NCI-H2107 treated with DMSO at 0.1 percent for 48 hours (cell line): Measurements from ENCODE around the gene SERAC1.

Experiments used
- DNase-seq: peaks from one replicate; lab custom pipeline; 2025; ENCODE audit not compliant: unreplicated experiment; lab: John Stamatoyannopoulos, UW

Gene SERAC1

DNA sequence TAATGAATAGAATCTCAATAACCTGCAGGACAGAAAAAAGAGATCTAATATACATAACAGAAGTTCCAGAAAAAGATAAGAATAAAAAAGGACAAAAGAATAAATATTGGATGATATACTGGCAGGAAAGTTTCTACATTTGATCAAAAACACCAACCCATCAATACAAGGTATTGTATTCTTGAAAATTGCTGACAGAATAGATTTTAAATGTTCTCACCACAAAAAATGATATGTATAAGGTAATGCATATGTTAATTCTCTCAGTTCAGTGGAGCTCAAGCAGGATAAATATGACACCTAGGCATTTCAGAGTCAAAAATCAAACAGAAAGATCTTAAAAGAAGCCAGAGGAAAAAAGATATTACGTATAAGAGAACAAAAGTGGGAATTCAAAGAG, 43.8 kb downstream of the SERAC1 start:
- DNase-seq, result no peak

DNA sequence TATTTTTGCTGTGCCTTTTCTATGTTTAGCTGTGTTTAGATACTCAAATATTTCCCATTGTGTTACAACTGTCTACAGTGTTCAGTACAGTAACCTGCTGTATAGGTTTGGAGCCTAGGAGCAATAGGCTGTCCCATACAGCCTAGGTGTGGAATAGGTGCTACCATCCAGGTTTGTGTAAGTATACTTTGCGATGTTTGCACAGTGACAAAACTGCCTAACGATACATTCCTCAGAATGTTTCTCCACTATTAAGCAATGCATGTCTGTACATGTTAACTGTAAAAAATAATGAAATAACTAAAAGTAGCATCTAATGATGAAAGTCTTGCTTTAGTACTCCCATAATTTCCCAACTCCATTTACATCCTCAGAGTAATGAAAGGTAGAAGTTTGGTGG, 46.0 kb downstream of the SERAC1 start:
- DNase-seq, result no peak

DNA sequence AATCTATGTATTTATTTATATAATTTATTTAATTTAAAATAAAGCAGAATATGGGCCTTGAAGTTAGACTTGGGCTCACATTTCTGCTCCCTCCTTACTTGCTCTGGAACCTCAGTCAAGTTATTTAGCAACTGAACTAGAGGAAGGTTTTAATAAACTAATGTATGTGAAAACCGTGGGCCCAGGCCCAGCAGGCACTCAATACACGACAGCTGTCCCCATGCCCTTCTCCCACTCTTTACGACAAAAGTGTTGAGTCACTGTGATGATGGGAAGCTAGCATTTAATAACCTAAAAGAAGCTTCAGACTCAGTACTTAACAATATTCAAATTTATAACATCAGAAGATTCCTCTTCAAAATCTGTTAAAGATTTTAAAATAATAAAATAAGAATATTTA, 46.7 kb downstream of the SERAC1 start:
- DNase-seq, result no peak

DNA sequence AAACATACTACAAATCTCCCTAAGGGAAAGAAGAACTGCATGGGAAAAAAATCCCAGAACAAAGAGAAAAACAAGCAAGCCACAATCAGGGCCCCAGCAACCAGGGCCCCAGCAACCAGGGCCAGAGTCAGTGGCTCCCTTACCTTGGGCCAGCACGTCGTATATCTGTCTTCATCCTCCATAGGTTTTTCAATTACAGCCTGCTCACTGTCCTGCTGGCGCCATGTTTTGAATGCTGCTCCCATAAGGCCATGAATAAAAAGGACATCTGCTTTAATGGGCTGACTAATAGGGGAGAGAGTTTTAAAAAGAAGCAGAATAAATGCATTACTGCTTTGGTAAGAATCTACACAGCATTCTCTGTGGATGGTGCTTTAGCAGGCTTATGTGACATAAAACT, 49.2 kb downstream of the SERAC1 start:
- no peak for DNase-seq

DNA sequence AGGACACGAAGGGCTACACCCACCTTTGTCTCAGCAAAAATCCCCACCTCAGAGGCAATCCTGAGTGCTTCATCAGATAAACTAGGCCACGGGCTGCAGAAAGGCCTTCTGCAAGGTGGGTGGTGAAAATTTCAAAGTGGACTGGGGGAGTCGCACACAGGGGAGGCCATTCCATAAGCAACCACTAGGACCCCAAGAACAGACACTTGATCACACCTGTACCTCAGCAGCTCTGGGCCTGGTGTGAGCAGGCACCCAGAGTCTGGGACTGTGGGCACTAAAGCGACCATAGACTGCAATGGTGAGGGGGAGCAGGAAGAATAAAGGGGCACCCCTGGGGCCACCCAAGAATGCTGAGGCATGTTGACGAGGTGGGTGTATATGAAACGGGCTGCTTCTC, 52.6 kb downstream of the SERAC1 start:
- DNase-seq, result no peak

DNA sequence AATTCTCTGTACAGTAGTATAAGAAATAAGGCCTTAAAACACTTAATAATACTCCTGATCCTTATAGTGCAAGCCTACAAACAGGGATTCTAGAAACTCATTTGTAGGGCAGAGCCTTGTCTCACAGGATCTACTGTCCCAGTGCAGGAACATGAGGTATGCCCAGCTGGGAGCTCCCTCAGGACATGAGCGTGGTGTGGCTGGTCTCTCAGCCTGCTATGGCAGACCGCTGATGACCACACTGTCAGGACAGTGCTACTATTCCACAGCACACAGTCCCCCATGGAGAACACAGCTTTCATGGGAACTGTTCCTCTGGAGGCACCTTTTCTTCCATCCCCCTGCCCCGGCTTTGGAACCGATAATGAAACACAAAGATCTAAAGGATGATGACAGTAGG, 53.0 kb downstream of the SERAC1 start:
- DNase-seq, result no peak

DNA sequence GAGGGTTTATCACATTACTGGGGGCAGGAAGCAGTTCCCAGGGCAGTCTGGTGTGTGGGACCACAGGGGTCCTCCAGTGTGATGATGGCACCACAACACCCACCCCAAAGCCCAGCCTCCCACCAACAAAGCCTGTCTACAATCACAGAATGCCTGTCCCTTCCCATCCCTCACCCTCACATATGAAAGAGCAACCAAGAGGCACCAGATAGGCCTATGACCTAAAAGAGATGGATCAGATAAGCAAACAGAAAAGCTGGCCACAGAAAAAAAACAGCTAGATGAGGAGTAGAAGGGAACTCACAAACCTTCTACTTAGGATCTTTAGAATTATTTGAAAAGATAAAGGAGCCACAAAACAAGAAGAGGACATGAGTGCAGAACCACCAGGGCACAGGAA, 54.3 kb downstream of the SERAC1 start:
- no peak for DNase-seq

DNA sequence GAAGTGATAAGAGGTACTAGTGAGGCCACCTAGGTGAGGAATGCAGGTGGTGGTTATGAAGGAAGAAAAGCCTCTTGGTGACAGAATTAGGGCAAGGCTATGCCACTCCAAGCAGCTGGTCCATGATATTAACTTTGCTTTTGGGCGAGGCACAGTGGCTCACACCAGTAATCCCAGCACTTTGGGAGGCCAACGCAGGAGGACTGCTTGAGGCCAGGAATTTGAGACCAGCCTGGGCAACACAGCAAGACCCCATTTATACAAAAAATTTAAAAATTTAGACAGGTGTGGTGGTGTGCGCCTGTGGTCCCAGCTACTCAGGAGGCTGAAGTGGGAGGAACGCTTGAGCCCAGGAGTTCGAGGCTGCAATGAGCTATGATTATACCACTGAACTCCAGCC, 56.1 kb downstream of the SERAC1 start:
- no peak for DNase-seq

DNA sequence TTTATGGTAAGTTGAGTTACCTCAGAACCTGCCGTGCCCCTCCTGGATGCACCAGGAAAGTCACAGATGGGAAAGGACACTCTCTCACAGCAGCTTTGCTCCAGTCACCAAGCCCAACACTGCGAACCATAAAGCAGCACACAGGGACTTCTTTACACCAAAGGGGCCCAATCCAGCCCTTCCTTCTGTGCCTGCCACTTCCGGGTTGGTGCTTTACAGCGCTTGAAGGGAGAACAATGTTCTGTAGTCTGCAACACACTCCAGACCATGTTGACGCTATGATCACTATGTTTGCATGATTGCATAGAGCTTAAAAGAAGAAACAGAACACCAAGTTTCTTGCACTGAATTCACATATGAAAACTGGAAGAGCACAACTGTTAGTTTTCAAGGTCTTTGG, 57.1 kb downstream of the SERAC1 start:
- DNase-seq, result no peak

DNA sequence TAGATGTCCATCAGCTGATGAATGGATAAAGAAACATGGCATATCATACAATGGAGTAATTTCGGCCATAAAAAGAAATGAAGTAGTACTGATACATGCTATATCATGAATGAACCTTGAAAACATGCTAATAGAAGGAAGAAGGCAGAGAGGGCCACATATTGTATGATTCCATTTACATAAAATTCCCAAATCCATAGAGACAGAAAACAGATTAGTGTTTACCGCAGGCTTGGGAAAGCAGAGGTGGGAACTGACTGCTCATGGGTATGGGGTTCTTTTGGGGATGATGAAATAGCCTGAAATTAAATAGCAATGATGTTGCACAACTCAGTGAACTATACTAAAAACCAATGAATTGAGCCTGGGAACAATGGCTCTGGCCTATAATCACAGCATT, 58.3 kb downstream of the SERAC1 start:
- no peak for DNase-seq

DNA sequence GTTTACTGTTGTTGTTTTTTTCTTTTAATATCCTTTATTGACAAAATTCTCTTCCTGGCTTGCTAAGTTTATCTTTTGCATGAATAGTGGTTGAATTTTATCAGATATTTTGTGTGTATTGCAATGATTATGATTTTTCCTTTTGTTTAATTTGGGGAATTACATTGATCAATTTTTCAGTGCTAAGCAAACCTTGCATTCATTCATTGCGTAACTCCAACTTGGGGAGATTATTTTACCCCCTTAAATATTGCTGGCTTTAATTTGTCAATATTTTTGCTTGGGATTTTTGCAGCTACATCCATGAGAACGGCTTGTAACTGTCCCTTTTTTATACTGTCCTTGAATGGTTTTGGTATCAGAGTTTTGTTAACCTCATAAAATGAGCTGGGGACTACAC, 63.4 kb downstream of the SERAC1 start:
- DNase-seq, result no peak

DNA sequence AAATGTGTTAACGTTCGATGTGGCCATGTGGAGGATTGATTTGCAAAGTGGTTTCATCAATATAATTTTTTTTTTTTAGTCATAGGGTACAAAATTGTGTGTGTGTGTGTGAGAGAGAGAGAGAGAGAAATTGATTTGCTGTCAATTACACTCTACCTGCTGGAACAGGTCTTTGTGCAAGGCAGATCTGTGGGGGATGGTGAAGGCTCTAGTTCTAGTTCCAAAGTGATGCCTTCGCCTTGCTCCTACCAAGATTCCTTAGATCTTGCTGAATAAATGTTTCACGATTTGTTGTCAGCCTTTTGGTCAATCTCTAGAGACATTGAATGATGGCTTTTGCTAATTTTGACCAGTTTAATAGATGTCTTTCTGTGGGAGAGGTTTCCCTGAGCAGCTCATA, 64.8 kb downstream of the SERAC1 start:
- no peak for DNase-seq

DNA sequence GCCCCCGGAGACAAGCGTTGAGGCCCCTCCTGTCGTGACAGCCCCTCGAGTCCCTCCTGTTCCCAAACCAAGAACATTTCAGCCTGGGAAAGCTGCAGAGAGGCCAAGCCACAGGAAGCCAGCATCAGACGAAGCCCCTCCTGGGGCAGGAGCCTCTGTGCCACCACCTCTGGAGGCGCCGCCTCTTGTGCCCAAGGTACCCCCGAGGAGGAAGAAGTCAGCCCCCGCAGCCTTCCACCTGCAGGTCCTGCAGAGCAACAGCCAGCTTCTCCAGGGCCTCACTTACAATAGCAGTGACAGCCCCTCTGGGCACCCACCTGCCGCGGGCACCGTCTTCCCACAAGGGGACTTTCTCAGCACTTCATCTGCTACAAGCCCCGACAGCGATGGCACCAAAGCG, 72.4 kb downstream of the SERAC1 start:
- no peak for DNase-seq

DNA sequence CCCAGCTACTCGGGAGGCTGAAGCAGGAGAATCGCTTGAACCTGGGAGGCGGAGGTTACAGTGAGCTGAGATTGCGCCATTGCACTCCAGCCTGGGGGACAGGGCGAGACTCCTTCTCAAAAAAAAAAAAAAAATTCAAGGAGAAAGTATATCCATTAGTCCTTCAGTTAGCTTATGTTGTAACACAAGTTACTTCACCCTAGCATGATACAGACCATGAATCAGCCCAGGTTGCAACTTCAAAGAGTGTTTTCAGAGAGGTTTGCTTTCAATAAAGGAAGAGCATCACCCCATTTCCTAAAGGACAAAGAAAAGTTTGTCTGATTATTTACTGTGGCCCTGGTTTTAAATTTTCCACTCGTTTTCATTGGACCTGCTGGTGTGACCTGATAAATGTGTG, 73.0 kb downstream of the SERAC1 start:
- no peak for DNase-seq

DNA sequence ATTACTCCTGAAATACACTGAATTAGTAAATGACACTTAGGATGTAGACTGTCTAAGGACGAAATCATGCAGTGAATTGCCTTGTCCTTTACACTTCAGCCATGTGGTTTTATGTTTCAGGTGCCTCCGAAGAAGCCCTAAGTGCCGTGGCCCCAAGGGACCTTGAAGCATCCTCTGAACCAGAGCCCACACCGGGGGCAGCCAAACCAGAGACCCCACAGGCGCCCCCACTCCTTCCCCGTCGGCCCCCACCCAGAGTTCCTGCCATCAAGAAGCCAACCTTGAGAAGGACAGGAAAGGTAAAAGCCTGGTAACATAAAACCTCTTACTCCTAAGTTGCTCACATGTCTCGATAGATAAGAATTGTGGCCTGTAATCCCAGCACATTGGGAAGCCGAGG, 75.3 kb downstream of the SERAC1 start:
- no peak for DNase-seq

DNA sequence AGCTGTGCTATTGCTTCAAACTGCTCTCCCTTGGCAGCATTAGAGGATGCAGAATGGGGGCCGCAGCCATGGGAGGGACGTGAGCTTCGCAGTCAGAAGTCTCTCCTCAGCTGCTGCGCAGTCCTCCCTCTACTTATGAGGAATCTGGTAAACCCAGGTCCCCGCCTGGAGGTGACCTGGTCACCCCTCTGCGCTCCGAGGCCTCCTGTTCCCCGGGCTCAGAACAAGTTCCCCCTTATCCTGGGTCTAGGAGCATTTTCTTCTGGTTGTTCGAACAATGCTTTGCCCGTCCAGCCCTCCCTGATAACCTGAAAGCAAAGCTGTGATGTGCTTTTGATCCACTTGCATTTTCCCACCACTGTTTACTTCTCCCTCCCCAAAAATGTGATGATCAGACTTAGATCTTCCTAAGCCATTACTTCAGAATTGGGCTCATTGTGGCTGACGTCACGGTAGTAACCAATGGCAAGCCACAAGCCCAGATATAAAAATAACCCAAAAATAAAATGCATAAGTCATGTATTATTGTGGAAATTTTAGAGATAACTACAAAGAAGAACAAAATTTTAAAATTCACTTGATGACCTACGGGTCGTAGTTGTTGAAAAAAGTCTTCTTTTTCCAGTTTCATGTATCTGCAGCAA, 80.7 kb downstream of the SERAC1 start:
- no peak for DNase-seq

DNA sequence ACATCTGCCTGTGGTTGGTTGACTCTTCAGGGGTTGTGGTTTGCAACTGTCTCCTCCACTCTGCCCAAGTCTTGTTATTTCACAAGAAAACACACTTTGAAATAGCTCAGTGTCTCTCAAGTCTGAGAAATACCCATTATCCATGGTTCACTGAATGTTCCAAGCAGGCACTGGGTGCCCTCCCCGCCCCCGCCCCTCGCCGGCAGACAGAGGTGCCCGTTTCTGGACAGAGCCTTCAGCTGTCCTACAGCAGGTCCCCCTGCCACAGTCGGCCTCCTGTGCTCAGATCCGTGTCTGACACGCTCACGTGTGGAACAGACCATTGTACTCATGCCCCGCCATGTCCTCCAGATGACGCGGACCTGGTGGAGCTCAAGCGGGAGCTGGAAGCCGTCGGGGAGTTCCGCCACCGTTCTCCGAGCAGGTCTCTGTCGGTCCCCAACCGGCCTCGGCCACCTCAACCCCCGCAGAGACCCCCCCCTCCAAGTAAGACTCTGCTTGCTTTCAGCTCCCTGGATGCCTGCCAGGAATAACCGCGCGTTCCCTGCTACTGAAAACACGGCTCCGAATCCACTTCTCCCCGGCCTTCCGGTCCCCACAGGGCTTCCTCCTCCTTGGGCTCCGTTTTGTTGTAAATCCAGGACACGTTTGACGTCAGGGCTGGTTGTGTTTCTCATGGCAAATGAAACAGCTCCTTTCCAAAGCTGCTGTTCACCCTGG, 81.4 kb downstream of the SERAC1 start:
- DNase-seq, result no peak

DNA sequence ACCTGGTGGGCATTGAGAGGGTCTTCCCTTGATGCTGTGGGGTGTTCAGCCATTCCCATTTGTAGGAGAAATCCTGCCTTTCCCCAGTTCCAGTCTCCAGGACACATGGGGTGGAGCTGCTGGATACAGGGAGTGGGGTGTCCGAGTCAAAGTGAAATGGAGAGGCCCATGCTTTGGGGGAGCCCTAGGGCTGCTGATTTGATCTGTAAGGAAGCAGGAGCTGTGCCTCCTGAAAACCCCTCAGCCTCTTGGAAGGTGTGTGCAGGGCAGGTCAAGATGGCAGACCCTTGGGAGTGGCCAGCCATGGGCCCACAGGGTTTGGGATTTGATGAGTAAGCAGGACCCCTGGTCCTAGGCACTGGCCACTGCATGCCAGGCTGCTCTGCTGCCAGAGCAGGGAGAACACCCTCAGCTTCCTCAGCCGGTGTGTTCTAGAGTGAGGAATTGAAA, 82.0 kb downstream of the SERAC1 start:
- DNase-seq, result no peak

DNA sequence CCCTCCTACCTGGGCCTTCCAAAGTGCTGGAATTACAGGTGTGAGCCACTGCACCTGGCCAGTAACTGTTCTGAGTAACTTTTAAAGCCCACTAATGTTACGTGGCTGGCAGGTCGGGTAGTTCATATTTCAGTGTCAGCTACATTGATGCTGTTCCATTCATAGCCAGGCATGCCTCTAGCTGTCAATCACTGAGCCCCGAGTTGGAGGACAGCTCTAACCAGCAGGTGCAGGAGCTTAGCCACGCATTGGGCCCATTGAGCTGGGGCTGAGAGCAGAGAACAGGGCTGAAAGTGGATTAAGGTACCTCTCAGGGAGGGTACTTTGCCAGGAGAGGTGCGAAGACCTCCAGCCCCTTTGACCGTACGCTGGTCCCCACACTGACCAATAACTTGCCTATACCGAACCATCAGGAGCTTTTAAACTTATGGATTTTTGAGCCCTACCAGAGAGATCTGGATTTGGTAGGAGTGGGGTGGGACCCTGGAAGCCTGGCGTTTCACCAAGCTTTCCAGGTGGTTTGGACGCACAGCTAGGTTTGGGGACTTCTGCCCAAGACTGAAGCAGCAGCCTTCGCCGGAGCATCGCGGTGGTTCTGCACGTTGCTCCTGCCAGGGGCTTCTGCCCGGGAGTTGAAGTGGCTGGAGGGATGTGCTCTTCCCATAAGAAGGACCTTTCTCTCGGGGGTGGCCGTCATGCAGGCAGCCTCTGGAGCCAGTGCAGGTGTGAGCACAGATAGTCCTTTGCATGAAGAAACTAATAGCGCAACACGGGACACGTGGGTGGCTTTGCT, 82.6 kb downstream of the SERAC1 start:
- no peak for DNase-seq

DNA sequence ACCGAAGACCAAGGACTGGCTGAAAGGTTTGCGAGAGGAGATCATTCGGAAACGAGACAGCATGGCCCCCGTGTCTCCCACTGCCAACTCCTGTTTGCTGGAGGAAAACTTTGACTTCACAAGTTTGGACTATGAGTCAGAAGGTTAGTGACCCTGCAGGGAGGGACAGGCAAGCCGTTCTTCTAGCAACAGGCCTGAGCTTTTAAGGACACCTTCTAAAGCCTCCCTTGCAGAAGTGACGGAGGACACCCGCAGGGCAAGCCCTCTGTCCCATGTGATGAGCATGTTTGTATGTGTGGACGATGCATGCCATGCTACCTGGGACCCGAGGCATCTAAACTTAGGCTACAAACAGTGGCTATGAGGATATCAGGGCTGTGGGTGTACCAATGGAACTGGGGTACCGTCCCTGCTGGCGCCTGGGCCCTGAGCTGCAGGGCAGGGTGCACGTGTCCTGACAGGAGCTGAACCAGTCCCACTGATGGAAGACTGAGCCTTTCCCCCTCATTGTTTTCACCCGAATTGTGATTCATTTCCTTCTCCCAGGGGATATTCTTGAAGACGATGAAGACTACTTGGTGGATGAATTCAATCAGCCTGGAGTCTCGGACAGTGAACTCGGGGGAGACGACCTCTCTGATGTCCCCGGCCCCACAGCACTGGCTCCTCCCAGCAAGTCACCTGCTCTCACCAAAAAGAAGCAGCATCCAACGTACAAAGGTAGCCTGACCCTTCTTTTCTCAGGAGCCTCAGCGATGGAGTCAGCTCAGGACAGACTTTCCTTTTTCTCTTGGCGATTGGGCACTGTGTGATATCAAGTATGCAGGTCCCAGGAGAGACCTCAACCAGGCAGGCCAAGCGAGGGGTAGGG, 84.4 kb downstream of the SERAC1 start:
- no peak for DNase-seq

DNA sequence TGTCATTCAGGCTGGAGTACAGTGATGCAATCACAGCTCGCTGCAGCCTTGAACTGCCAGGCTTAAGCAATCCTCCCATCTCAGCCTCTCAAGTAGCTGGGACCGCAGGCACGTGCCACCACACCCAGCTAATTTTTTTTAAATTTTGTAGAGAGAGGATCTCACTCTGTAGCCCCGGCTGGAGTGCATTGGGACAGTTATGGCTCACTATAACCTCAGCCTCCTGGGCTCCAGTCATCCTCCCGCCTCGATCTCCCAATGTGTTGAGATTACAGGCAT, 86.5 kb downstream of the SERAC1 start:
- DNase-seq, result no peak
